Upper lobe of right lung (tissue), 1 donor: ENCODE results near the gene DMAC2L. TPM values are rescaled to one million over a fixed set of nuclear protein-coding genes. Genes with fewer than 3 reads are reported as not detected.
"Not testable (repeated sequence)": the region's sequence is repeated elsewhere in the genome, so short reads cannot be mapped to it uniquely, and the experiment has no call there.

ENCODE experiments used
- ATAC-seq: fragments of 200-7000 bp; cut with Tn5 transposase; one replicate; pipeline ENCODE4 v1.9.1; 2020; ENCODE audit warnings: mild to moderate bottlenecking, moderate library complexity
- DNase-seq: peaks from one replicate; pipeline ENCODE4 v3.0.0-alpha.2; 2020
- H3K27ac ChIP-seq: fragments of 200-600 bp; one replicate; pipeline ENCODE4 v1.8.0; 2022
- H3K27me3 ChIP-seq: fragments of 200-600 bp; one replicate; pipeline ENCODE4 v1.8.0; 2022; ENCODE audit warnings: mild to moderate bottlenecking
- H3K36me3 ChIP-seq: fragments of 200-600 bp; one replicate; pipeline ENCODE4 v1.8.0; 2022
- H3K4me1 ChIP-seq: fragments of 200-600 bp; one replicate; pipeline ENCODE4 v1.8.0; 2022
- H3K4me3 ChIP-seq: fragments of 200-600 bp; one replicate; pipeline ENCODE4 v1.8.0; 2022; ENCODE audit warnings: mild to moderate bottlenecking
- H3K9me3 ChIP-seq: fragments of 200-600 bp; one replicate; pipeline ENCODE4 v1.8.0; 2022
- CTCF ChIP-seq: fragments of 200-600 bp; IDR thresholded peaks from one replicate; pipeline ENCODE4 v1.8.0; 2022; ENCODE audit warnings: antibody characterized with exemption
- intact Hi-C: fragments of 100-400 bp; cut with DNase I; formaldehyde crosslinking; loops from one replicate; pipeline ENCODE4 v1.11.0; 2022
- total RNA-seq: library from RNA; stranded (reverse); fragmentation: NEBNext Ultra II Directional; extraction: Animal tissue kit (Norgen Biotek cat#: 25700); gene quantifications from one replicate; pipeline ENCODE4 v1.2.1, GENCODE V29; 2021
- donor health status: DM: no; HTN: yes; CAD: no; lungs with severe emphysema.

The DMAC2L gene
- total RNA-seq, 1 donor from 2014 or later: 16.0 TPM

- H3K36me3 ChIP-seq: peaks cover 3% of the 10 kb centered on the region
- TF ChIP-seq CTCF: no peak
- DNase-seq: no peak
- H3K27me3 ChIP-seq: no peaks in the 10 kb centered on the region
- H3K4me1 ChIP-seq: peaks cover 2% of the 10 kb centered on the region
- no peaks in the 10 kb centered on the region for H3K9me3 ChIP-seq
- H3K27ac ChIP-seq: no peak overlapping the region
- intact Hi-C loops: no loop called here
- no peak for ATAC-seq
- H3K4me3 ChIP-seq: no peak overlapping the region
Observed at GRCh38 chr14:50348933-50349332, 36.8 kb downstream of the DMAC2L start.

GRCh38 chr14:50350975-50351374 is 38.9 kb downstream of the DMAC2L start:
- Histone ChIP-seq H3K36me3 (peaks cover 3% of the 10 kb centered on the region), H3K27ac (no peak overlapping the region), H3K4me1 (no peaks in the 10 kb centered on the region), H3K4me3 (no peak overlapping the region), H3K9me3 (no peaks in the 10 kb centered on the region), H3K27me3 (no peaks in the 10 kb centered on the region)
- intact Hi-C loops: no loop called here
- ATAC-seq (no peak), DNase-seq (no peak)
- TF ChIP-seq CTCF: no peak

- Histone ChIP-seq H3K9me3 (no peaks in the 10 kb centered on the region), H3K36me3 (peaks cover 7% of the 10 kb centered on the region), H3K4me3 (no peak overlapping the region), H3K4me1 (no peaks in the 10 kb centered on the region), H3K27ac (no peak overlapping the region), H3K27me3 (no peaks in the 10 kb centered on the region)
- no peak for DNase-seq
- TF ChIP-seq CTCF: no peak
- no peak for ATAC-seq
- intact Hi-C loops: no loop called here
Observed at GRCh38 chr14:50352584-50352983, 40.5 kb downstream of the DMAC2L start.

GRCh38 chr14:50353126-50353525 is 41.0 kb downstream of the DMAC2L start:
- DNase-seq (no peak), ATAC-seq (no peak)
- Histone ChIP-seq H3K9me3 (no peaks in the 10 kb centered on the region), H3K4me1 (no peaks in the 10 kb centered on the region), H3K36me3 (peaks cover 10% of the 10 kb centered on the region), H3K4me3 (no peak overlapping the region), H3K27me3 (no peaks in the 10 kb centered on the region), H3K27ac (no peak overlapping the region)
- TF ChIP-seq CTCF: no peak
- intact Hi-C loops: no loop called here

GRCh38 chr14:50354527-50354926 is 42.4 kb downstream of the DMAC2L start:
- no peak for DNase-seq
- TF ChIP-seq CTCF: no peak
- Histone ChIP-seq H3K27ac (no peak overlapping the region), H3K4me3 (no peak overlapping the region), H3K36me3 (peaks cover 21% of the 10 kb centered on the region), H3K9me3 (no peaks in the 10 kb centered on the region), H3K27me3 (no peaks in the 10 kb centered on the region), H3K4me1 (no peaks in the 10 kb centered on the region)
- no peak for ATAC-seq
- intact Hi-C loops: no loop called here

GRCh38 chr14:50355692-50356091 is 43.6 kb downstream of the DMAC2L start:
- Histone ChIP-seq H3K27ac (no peak overlapping the region), H3K4me1 (no peaks in the 10 kb centered on the region), H3K9me3 (no peaks in the 10 kb centered on the region), H3K4me3 (no peak overlapping the region), H3K36me3 (peaks cover 18% of the 10 kb centered on the region), H3K27me3 (no peaks in the 10 kb centered on the region)
- DNase-seq (no peak), ATAC-seq (no peak)
- TF ChIP-seq CTCF: no peak
- intact Hi-C loops: no loop called here

- H3K9me3 ChIP-seq, DNase-seq, H3K4me3 ChIP-seq, H3K27me3 ChIP-seq, intact Hi-C loops, H3K27ac ChIP-seq, ATAC-seq, H3K4me1 ChIP-seq: not testable (repeated sequence)
- H3K36me3 ChIP-seq: peaks cover 18% of the 10 kb centered on the region
Observed at GRCh38 chr14:50356283-50356682, 44.2 kb downstream of the DMAC2L start.
